IPS-18c (cell line): Measurements from ENCODE around the gene DAB2IP.
"Not testable (repeated sequence)": the region's sequence is repeated elsewhere in the genome, so short reads cannot be mapped to it uniquely, and the experiment has no call there.

Source experiments
- H3K4me3 ChIP-seq: 2 replicates; pipeline ENCODE4 v1.7.0; 2013; ENCODE audit warnings: low read depth, mild to moderate bottlenecking, low read length, moderate library complexity; ENCODE audit not compliant: insufficient read depth
- H3K9me3 ChIP-seq: one replicate; pipeline ENCODE4 v1.6.1; 2013; ENCODE audit warnings: mild to moderate bottlenecking, low read length, moderate library complexity; ENCODE audit not compliant: control insufficient read depth, insufficient read depth

The DAB2IP gene

GRCh38 chr9:121735793-121736770 is 84.6 kb downstream of the DAB2IP start:
- Histone ChIP-seq H3K9me3 (no peaks in the 10 kb centered on the region), H3K4me3 (peak overlapping the region; percentile 61)

GRCh38 chr9:121736934-121737462 is 85.6 kb downstream of the DAB2IP start:
- Histone ChIP-seq H3K9me3 (no peaks in the 10 kb centered on the region), H3K4me3 (peak overlapping the region; percentile 61)

GRCh38 chr9:121737481-121737931 is 86.1 kb downstream of the DAB2IP start:
- no peak overlapping the region for H3K4me3 ChIP-seq
- H3K9me3 ChIP-seq = no peaks in the 10 kb centered on the region

DNA sequence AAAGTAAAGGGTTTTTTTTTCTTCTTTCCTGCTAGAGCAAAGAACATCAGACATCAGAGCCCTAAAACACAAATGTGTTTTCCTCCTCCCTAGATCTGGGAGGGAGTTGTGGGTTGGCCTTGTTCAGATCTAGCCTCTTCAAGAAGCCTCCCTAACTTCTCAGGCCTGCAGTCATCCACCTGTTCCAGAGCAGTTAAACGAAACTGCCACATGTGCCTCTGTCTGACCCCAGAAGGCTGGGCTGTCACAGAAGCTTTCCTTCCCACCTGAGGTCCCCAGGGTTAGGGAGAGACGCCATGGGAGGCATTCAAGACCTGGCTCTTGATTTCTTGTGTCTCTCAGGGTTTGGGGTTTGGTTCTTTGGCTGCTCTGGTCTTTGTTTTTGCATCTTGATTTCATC is 87.0 kb downstream of the DAB2IP start:
- Histone ChIP-seq H3K9me3 (no peaks in the 10 kb centered on the region), H3K4me3 (no peak overlapping the region)

DNA sequence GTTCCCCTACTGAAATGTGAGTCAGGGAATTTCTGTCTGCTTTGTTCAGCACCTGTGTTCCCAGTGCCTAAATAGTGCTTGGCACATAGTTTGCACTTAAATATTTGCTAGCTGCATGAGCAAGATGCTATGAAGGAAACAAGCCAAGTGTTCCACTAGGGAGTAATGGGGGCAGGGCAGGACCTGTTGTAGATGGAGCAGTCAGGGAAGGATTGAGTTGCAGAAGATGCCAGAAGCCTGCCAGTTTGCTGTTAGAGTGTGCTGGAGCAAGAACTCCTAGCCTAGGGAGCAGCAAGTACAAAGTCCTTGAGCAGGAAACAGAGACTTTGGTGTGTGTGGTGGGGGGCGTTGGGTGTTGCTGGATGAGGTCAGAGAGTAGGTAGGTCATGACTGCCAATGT is 87.5 kb downstream of the DAB2IP start:
- no peak overlapping the region for H3K4me3 ChIP-seq
- H3K9me3 ChIP-seq = no peaks in the 10 kb centered on the region

DNA sequence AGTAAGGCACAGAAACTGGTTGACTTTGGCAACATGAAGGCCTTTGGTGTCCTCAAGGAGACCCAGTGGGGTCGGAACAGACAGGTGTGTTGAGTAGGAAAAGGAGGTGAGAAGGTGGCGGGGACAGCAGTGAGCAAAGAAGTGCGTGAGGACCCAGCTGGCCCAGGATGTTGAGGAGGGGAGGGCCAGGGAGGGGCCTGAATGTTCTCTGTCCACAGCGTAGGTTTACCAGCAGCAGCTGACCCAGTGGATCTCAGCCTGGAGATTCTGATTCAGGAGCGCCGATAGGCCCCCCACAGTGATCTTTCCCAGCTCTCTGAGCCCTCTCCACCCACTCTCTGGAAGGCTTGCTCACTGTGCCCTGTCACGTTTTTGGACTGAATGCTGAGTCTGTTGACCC is 88.5 kb downstream of the DAB2IP start:
- Histone ChIP-seq H3K4me3 (no peak overlapping the region), H3K9me3 (no peaks in the 10 kb centered on the region)

GRCh38 chr9:121741228-121741918 is 89.9 kb downstream of the DAB2IP start:
- Histone ChIP-seq H3K9me3 (no peaks in the 10 kb centered on the region), H3K4me3 (no peak overlapping the region)

DNA sequence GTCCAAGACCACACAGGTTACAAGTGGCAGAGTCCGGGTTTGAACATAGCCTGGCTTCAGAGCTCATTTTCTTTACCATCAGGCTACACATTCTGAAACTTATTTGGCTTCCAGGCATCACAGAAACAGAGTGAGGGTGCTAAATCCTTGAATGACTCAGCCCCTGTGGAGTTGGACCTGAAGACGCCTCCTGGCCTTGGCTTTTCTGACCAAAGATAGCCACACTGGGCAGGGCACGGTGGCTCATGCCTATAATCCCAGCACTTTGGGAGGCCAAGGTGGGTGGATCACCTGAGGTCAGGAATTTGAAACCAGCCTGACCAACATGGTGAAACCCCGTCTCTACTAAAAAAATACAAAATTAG is 90.5 kb downstream of the DAB2IP start:
- not testable (repeated sequence) for H3K4me3 ChIP-seq, H3K9me3 ChIP-seq

- H3K4me3 ChIP-seq = no peak overlapping the region
- H3K9me3 ChIP-seq = no peaks in the 10 kb centered on the region
These were observed 91.5 kb downstream of the DAB2IP start for GRCh38 chr9:121742923-121743322.

DNA sequence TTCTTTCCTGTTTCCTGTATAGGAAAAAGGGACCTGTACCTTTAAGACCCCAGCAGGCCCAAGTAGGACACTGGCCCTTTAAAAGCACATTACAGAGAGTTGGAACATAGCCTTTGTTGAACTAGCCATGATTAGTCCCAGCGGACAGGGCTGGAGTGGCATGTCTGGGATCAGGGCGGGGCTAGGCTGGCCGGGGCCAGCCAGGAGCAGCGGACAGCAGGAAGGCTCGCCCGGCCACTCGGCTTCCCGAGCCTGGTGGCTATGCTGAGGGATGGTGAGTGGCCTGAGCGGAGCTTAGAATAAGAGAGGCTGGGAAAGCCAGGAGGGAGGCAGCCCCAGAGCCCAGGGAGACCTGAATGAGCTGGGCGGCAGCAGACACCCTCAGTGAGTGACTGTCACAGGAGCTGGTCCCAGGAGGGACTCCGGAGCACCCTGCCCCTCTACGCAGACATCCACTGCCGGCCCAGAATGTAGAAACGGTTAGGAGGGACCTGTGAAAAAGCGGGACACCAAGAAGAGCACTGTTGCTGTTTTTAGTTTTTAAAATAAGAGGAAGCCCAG is 92.1 kb downstream of the DAB2IP start:
- Histone ChIP-seq H3K9me3 (no peaks in the 10 kb centered on the region), H3K4me3 (no peak overlapping the region)

- H3K9me3 ChIP-seq = no peaks in the 10 kb centered on the region
- H3K4me3 ChIP-seq = no peak overlapping the region
These were observed 92.7 kb downstream of the DAB2IP start for GRCh38 chr9:121744002-121744686.

DNA sequence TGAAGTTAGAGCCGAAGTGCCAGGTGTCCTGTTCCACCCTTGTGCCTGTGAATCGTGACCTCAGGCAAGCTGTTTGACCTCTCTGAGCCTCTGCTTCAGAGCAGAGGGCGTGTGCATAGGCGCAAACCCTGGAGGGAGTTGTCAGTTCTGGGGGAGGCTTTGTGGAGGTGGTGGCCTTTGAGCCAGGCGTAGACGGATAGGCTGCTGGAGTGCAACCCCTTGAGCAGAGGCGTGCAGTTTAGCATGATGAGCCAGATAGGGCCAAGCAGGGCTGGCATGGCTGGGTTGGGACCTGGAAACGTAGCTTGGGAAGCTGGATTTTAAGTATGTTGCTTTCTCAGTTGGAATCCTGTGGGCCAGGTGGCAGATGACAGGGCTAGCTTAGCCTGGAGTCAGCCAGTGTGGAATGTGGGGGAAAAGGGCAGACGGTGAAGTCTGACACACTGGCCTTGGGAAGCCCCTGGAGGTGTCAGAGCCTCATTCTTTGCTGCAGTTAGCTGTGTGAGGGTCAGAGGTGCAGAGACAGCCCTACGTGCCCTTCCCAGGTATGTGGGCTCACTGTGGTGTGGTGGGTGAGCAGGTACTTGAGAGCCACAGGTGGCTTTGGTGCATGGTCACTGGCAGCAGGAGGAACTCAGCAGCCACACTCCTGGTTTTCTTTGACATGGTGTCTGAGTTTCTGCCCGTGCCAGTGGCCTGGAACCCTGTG is 93.4 kb downstream of the DAB2IP start:
- H3K9me3 ChIP-seq = no peaks in the 10 kb centered on the region

GRCh38 chr9:121745396-121745695 is 93.9 kb downstream of the DAB2IP start:
- Histone ChIP-seq H3K9me3 (no peaks in the 10 kb centered on the region), H3K4me3 (no peak overlapping the region)

More for the DNA sequence above, 93.4 kb downstream of the DAB2IP start:
- H3K4me3 ChIP-seq = no peak overlapping the region

GRCh38 chr9:121746411-121746810 is 95.0 kb downstream of the DAB2IP start:
- Histone ChIP-seq H3K4me3 (no peak overlapping the region), H3K9me3 (no peaks in the 10 kb centered on the region)

GRCh38 chr9:121746866-121747265 is 95.4 kb downstream of the DAB2IP start:
- no peak overlapping the region for H3K4me3 ChIP-seq
- no peaks in the 10 kb centered on the region for H3K9me3 ChIP-seq

- H3K9me3 ChIP-seq = no peaks in the 10 kb centered on the region
- H3K4me3 ChIP-seq = no peak overlapping the region
These were observed 96.6 kb downstream of the DAB2IP start for GRCh38 chr9:121748074-121748473.
